IMR-90 (cell line): ENCODE measurements around the gene SLC9A9. TPM values are rescaled to one million over a fixed set of nuclear protein-coding genes. Genes with fewer than 3 reads are reported as not detected.
"Not testable (repeated sequence)": the region's sequence is repeated elsewhere in the genome, so short reads cannot be mapped to it uniquely, and the experiment has no call there.

Experiments
- ATAC-seq: fragments of 200-7000 bp; cut with Tn5 transposase; 2 replicates; pipeline ENCODE4 v1.9.1; 2020; ENCODE audit warnings: low read depth, mild to moderate bottlenecking, moderate library complexity
- BruUV-seq: library from RNA; stranded (reverse); fragments of 400-500 nt; replicated peaks from 2 replicates; lab custom pipeline; 2021; lab: Mats Ljungman, UMichigan
- CTCF ChIA-PET: fragments of 300-600 bp; formaldehyde crosslinking; extraction: SDS; loops from one replicate; lab custom pipeline; 2021; ENCODE audit warnings: antibody characterized with exemption; lab: Yijun Ruan, JAX
- POLR2A ChIA-PET: fragments of 300-600 bp; sonication (Branson Sonifier 250); formaldehyde crosslinking; loops from one replicate; lab custom pipeline; 2022; ENCODE audit warnings: antibody characterized with exemption; ENCODE audit not compliant: unreplicated experiment; lab: Charles Lee
- DNase-seq: peaks from one replicate; pipeline ENCODE4 v3.0.0; 2013
- H2AFZ ChIP-seq: replicated peaks from 2 replicates; pipeline ENCODE3; 2013; ENCODE audit warnings: low read length, mild to moderate bottlenecking; ENCODE audit not compliant: poor library complexity
- H2AK5ac ChIP-seq: 2 replicates; pipeline ENCODE4 v1.6.1; 2013; ENCODE audit warnings: low read depth, low read length, inconsistent platforms
- H2AK9ac ChIP-seq: replicated peaks from 2 replicates; pipeline ENCODE3; 2013; ENCODE audit warnings: mild to moderate bottlenecking, low read depth, low read length, moderate library complexity; ENCODE audit not compliant: poor library complexity
- H2BK120ac ChIP-seq: 2 replicates; pipeline ENCODE4 v1.6.1; 2013; ENCODE audit warnings: low read depth, low read length, inconsistent platforms
- H2BK15ac ChIP-seq: 3 replicates; pipeline ENCODE4 v1.6.1; 2013; ENCODE audit warnings: low read depth, low read length, inconsistent platforms
- H2BK20ac ChIP-seq: 2 replicates; pipeline ENCODE4 v1.6.1; 2013; ENCODE audit warnings: low read depth, mild to moderate bottlenecking, inconsistent platforms, low read length, moderate library complexity
- H2BK5ac ChIP-seq: 2 replicates; pipeline ENCODE4 v1.6.1; 2013; ENCODE audit warnings: mild to moderate bottlenecking, low read depth, low read length, inconsistent platforms; ENCODE audit not compliant: poor library complexity, severe bottlenecking
- H3K14ac ChIP-seq: replicated peaks from 2 replicates; pipeline ENCODE4 v1.6.1; 2013; ENCODE audit warnings: low read depth, low read length, inconsistent platforms
- H3K18ac ChIP-seq: 2 replicates; pipeline ENCODE4 v1.6.1; 2013; ENCODE audit warnings: low read depth, low read length, control low read depth
- H3K23ac ChIP-seq: 2 replicates; pipeline ENCODE4 v1.6.1; 2013; ENCODE audit warnings: low read depth, low read length, inconsistent platforms
- H3K27ac ChIP-seq: 2 replicates; pipeline ENCODE4 v1.5.1; 2013; ENCODE audit warnings: mild to moderate bottlenecking, control low read depth, low read length; ENCODE audit not compliant: insufficient read depth
- H3K27me3 ChIP-seq: 2 replicates; pipeline ENCODE4 v1.6.1; 2013; ENCODE audit warnings: low read length; ENCODE audit not compliant: control insufficient read depth, insufficient read depth
- H3K36me3 ChIP-seq: 2 replicates; pipeline ENCODE4 v1.6.1; 2013; ENCODE audit warnings: low read length, mixed read lengths; ENCODE audit not compliant: control insufficient read depth, insufficient read depth
- H3K4ac ChIP-seq: 2 replicates; pipeline ENCODE4 v1.6.1; 2013; ENCODE audit warnings: low read depth, low read length, inconsistent platforms
- H3K4me1 ChIP-seq: 2 replicates; pipeline ENCODE4 v1.6.1; 2013; ENCODE audit warnings: low read length, mixed read lengths; ENCODE audit not compliant: control insufficient read depth, insufficient read depth
- H3K4me2 ChIP-seq: 2 replicates; pipeline ENCODE4 v1.6.1; 2013; ENCODE audit warnings: low read depth, mild to moderate bottlenecking, control low read depth, low read length, moderate library complexity
- H3K4me3 ChIP-seq: 2 replicates; pipeline ENCODE4 v1.5.1; 2013; ENCODE audit warnings: low read depth, mild to moderate bottlenecking, control low read depth, low read length, moderate library complexity; ENCODE audit not compliant: insufficient read depth
- H3K56ac ChIP-seq: 2 replicates; pipeline ENCODE4 v1.6.1; 2013; ENCODE audit warnings: low read length, inconsistent platforms; ENCODE audit not compliant: insufficient read depth; ENCODE audit errors: extremely low read depth
- H3K79me1 ChIP-seq, 2 experiments: 2 replicates each; pipeline ENCODE4 v1.6.1; 2013; ENCODE audit warnings: low read length in 2 of 2, inconsistent platforms in 1 of 2, low read depth in 1 of 2
- H3K9ac ChIP-seq: 2 replicates; pipeline ENCODE4 v1.6.1; 2013; ENCODE audit warnings: low read depth, low read length, control low read depth
- H3K9me1 ChIP-seq: 2 replicates; pipeline ENCODE4 v1.6.1; 2013; ENCODE audit warnings: low read length, inconsistent platforms; ENCODE audit not compliant: insufficient read depth
- H3K9me3 ChIP-seq: 2 replicates; pipeline ENCODE4 v1.6.1; 2013; ENCODE audit warnings: low read length; ENCODE audit not compliant: control insufficient read depth, insufficient read depth
- H4K20me1 ChIP-seq: 2 replicates; pipeline ENCODE4 v1.6.1; 2013; ENCODE audit warnings: low read length, inconsistent platforms; ENCODE audit not compliant: insufficient read depth
- H4K5ac ChIP-seq: 2 replicates; pipeline ENCODE4 v1.6.1; 2013; ENCODE audit warnings: mild to moderate bottlenecking, low read depth, low read length, control low read depth
- H4K8ac ChIP-seq, 2 experiments: 2 replicates each; pipeline ENCODE4 v1.6.1; 2013; ENCODE audit warnings: low read depth in 2 of 2, low read length in 2 of 2, control low read depth in 1 of 2, inconsistent platforms in 1 of 2
- H4K91ac ChIP-seq: 2 replicates; pipeline ENCODE4 v1.6.1; 2013; ENCODE audit warnings: low read depth, low read length, inconsistent platforms; ENCODE audit not compliant: insufficient read depth
- WGBS, 2 experiments: methylation state at CpG; one replicate each; pipeline versions ENCODE4 v1.1.5 to v1.1.7; 2013; ENCODE audit warnings: missing lambda C conversion rate in 2 of 2; ENCODE audit not compliant: insufficient read length in 1 of 2; ENCODE audit errors: extremely low coverage in 2 of 2; 5-methylcytosine and 5-hydroxymethylcytosine counted together
- dilution Hi-C: fragments of 300-500 bp; cut with HindIII; formaldehyde crosslinking; loops from one replicate; pipeline ENCODE4 v1.14.3; 2018; ENCODE audit warnings: low sequenced_read_pairs; ENCODE audit not compliant: unreplicated experiment
- in situ Hi-C: fragments of 300-500 bp; cut with MboI; formaldehyde crosslinking; loops from 3 replicates; pipeline ENCODE4 v1.14.3; 2019; ENCODE audit warnings: low sequenced_read_pairs, inconsistent platforms, mixed read lengths
- intact Hi-C: fragments of 100-400 bp; cut with micrococcal nuclease; formaldehyde crosslinking; loops from 2 replicates; pipeline ENCODE4 v1.10.0; 2022
- polyA plus RNA-seq, 3 experiments: library from polyadenylated mRNA; depleted of rRNA; stranded (reverse); fragments of >200 nt; gene quantifications; 2 replicates each; pipeline ENCODE4 v1.2.3, GENCODE V29; 2012; ENCODE audit warnings: low replicate concordance in 1 of 3
- total RNA-seq: library from RNA; depleted of rRNA; stranded (reverse); fragments of >200 nt; gene quantifications from 2 replicates; pipeline ENCODE4 v1.2.3, GENCODE V29; 2012

The SLC9A9 gene
- total and polyA plus RNA-seq, 2 of the 4 experiments (the other 2 are of a cell fraction), result 1.4 to 2.3 TPM

DNA sequence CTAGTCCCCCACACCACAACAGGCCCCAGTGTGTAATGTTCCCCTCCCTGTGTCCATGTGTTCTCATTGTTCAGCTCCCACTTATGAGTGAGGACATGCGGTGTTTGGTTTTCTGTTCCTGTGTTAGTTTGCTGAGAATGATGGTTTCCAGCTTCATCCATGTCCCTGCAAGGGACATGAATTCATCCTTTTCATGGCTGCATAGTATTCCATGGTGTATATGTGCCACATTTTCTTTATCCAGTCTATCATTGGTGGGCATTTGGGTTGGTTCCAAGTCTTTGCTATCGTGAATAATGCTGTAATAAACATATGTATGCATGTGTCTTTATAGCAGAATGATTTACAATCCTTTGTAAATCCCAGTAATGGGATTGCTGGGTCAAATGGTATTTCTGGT, 152.9 kb downstream of the SLC9A9 start:
- H3K79me1 ChIP-seq, H2AFZ ChIP-seq, H3K27ac ChIP-seq, H3K4ac ChIP-seq, H3K27me3 ChIP-seq, H2AK5ac ChIP-seq, H3K56ac ChIP-seq, H4K5ac ChIP-seq, BruUV-seq, in situ Hi-C loops, DNase-seq, H3K23ac ChIP-seq, H3K36me3 ChIP-seq, H3K14ac ChIP-seq, ATAC-seq, dilution Hi-C loops, H2BK20ac ChIP-seq, H4K8ac ChIP-seq, H2BK5ac ChIP-seq, H4K20me1 ChIP-seq, H2AK9ac ChIP-seq, H3K18ac ChIP-seq, H4K91ac ChIP-seq, H3K9ac ChIP-seq, H2BK120ac ChIP-seq, POLR2A ChIA-PET, intact Hi-C loops, H3K4me1 ChIP-seq, CTCF ChIA-PET, H3K9me3 ChIP-seq, H3K4me2 ChIP-seq, H3K4me3 ChIP-seq, H3K9me1 ChIP-seq, H2BK15ac ChIP-seq: not testable (repeated sequence)
- WGBS, 2 experiments, result no CpG with 5 or more reads among the region's 2 CpGs
